SU-DHL-6 (cell line): ENCODE results near the gene CRK.
"Not testable (repeated sequence)": the region's sequence is repeated elsewhere in the genome, so short reads cannot be mapped to it uniquely, and the experiment has no call there.

Source experiments
- H2AFZ ChIP-seq: fragments of 200-600 bp; sonication (generic); 2 replicates; pipeline ENCODE4 v1.6.1; 2014; ENCODE audit warnings: low read depth, mild to moderate bottlenecking, moderate library complexity, mixed read lengths, antibody characterized with exemption, low read length; ENCODE audit not compliant: severe bottlenecking
- H3F3A ChIP-seq: fragments of 200-600 bp; shearing (Covaris generic); 2 replicates; pipeline ENCODE4 v1.6.0; 2016; ENCODE audit warnings: antibody characterized with exemption, mild to moderate bottlenecking; ENCODE audit not compliant: insufficient read depth
- H3K27ac ChIP-seq: fragments of 200-600 bp; sonication (generic); 2 replicates; pipeline ENCODE4 v1.5.1; 2016; ENCODE audit warnings: low read depth, mild to moderate bottlenecking, low read length, moderate library complexity, mixed read lengths
- H3K27me3 ChIP-seq: fragments of 200-600 bp; sonication (generic), shearing (Covaris generic); 2 replicates; pipeline ENCODE4 v1.6.0; 2014; ENCODE audit warnings: mild to moderate bottlenecking, low read length
- H3K36me3 ChIP-seq: fragments of 200-600 bp; sonication (generic); 2 replicates; pipeline ENCODE4 v1.6.1; 2014; ENCODE audit warnings: mild to moderate bottlenecking, low read length, mixed read lengths
- H3K4me2 ChIP-seq: fragments of 300-600, 200-600 bp; shearing (Covaris generic), sonication (generic); 2 replicates; pipeline ENCODE4 v1.6.0; 2014; ENCODE audit warnings: low read length, low read depth, mild to moderate bottlenecking; ENCODE audit not compliant: poor library complexity, severe bottlenecking
- H3K4me3 ChIP-seq: fragments of 200-600 bp; sonication (generic); 2 replicates; pipeline ENCODE4 v1.5.1; 2014; ENCODE audit warnings: antibody characterized with exemption, low read length, mild to moderate bottlenecking, mixed read lengths; ENCODE audit not compliant: insufficient read depth, poor library complexity, severe bottlenecking
- H3K79me2 ChIP-seq: fragments of 200-600 bp; sonication (generic); 2 replicates; pipeline ENCODE4 v1.6.1; 2014; ENCODE audit warnings: mild to moderate bottlenecking, low read length, moderate library complexity; ENCODE audit not compliant: insufficient read depth
- H3K9ac ChIP-seq: fragments of 200-600 bp; sonication (generic); 2 replicates; pipeline ENCODE4 v1.7.0; 2014; ENCODE audit warnings: mild to moderate bottlenecking, low read length
- H3K9me2 ChIP-seq: fragments of 200-600 bp; sonication (generic); replicated peaks from 2 replicates; pipeline ENCODE4 v1.6.1; 2014; ENCODE audit warnings: low read length; ENCODE audit not compliant: insufficient read depth
- H3K9me3 ChIP-seq: fragments of 200-600 bp; sonication (generic); 2 replicates; pipeline ENCODE4 v1.6.1; 2014; ENCODE audit warnings: low read length, mixed read lengths; ENCODE audit not compliant: insufficient read depth
- H4K20me1 ChIP-seq: fragments of 200-600 bp; sonication (generic); 2 replicates; pipeline ENCODE4 v1.6.1; 2014; ENCODE audit warnings: low read depth, mild to moderate bottlenecking, antibody characterized with exemption, low read length, moderate library complexity, mixed read lengths
- CTCF ChIP-seq: fragments of 200-600 bp; sonication (generic); IDR thresholded peaks from one replicate; pipeline ENCODE4 v1.5.1; 2017; ENCODE audit warnings: antibody characterized with exemption, mild to moderate bottlenecking, low read length, moderate library complexity; ENCODE audit not compliant: insufficient read depth, poor library complexity, severe bottlenecking
- EZH2phosphoT487 ChIP-seq: fragments of 200-600 bp; sonication (generic), shearing (Covaris generic); conservative IDR thresholded peaks from 2 replicates; pipeline ENCODE4 v1.6.1; 2018; ENCODE audit warnings: mild to moderate bottlenecking, antibody characterized with exemption, low read length, moderate library complexity, mixed read lengths

CRK gene

GRCh38 chr17:1390432-1391367 is 65.3 kb downstream of the CRK start:
- peaks cover 100% of the 10 kb centered on the region for H3K79me2 ChIP-seq
- H3K27me3 ChIP-seq: no peaks in the 10 kb centered on the region
- H3K9ac ChIP-seq: no peak overlapping the region
- H3K4me2 ChIP-seq: peak overlapping the region; percentile 25
- H2AFZ ChIP-seq: no peak overlapping the region
- peaks cover 33% of the 10 kb centered on the region for H3F3A ChIP-seq
- H3K9me3 ChIP-seq: no peaks in the 10 kb centered on the region
- no peaks in the 10 kb centered on the region for H3K9me2 ChIP-seq
- TF ChIP-seq CTCF: no peak
- TF ChIP-seq EZH2phosphoT487: no peak
- no peaks in the 10 kb centered on the region; the same call in 1 of the 2 replicates for H3K36me3 ChIP-seq
- H3K27ac ChIP-seq: no peak overlapping the region; the same call in 1 of the 2 replicates
- H4K20me1 ChIP-seq: peaks cover 48% of the 10 kb centered on the region
- no peak overlapping the region for H3K4me3 ChIP-seq

GRCh38 chr17:1387490-1388227 is 68.4 kb downstream of the CRK start:
- not testable (repeated sequence) for H2AFZ ChIP-seq, H3K27ac ChIP-seq, H3K4me3 ChIP-seq, H3K27me3 ChIP-seq, H3K4me2 ChIP-seq, H3K36me3 ChIP-seq, H3K9ac ChIP-seq, H3K9me2 ChIP-seq, H3K9me3 ChIP-seq
- peaks cover 27% of the 10 kb centered on the region for H3F3A ChIP-seq
- H4K20me1 ChIP-seq: peaks cover 49% of the 10 kb centered on the region
- H3K79me2 ChIP-seq: peaks cover 100% of the 10 kb centered on the region

- H3K27ac ChIP-seq, H3K27me3 ChIP-seq, H3K9me3 ChIP-seq, H3K36me3 ChIP-seq, H3K9me2 ChIP-seq, H3K4me2 ChIP-seq, H3K9ac ChIP-seq, H3K4me3 ChIP-seq, H2AFZ ChIP-seq: not testable (repeated sequence)
- H3F3A ChIP-seq: peaks cover 27% of the 10 kb centered on the region
- peaks cover 100% of the 10 kb centered on the region for H3K79me2 ChIP-seq
- peaks cover 44% of the 10 kb centered on the region for H4K20me1 ChIP-seq
Observed at GRCh38 chr17:1386675-1387190, 69.3 kb downstream of the CRK start.

- H3K9me3 ChIP-seq: no peaks in the 10 kb centered on the region
- H2AFZ ChIP-seq: no peak overlapping the region
- no peak overlapping the region for H3K27ac ChIP-seq
- peaks cover 100% of the 10 kb centered on the region for H3K79me2 ChIP-seq
- peaks cover 43% of the 10 kb centered on the region for H4K20me1 ChIP-seq
- no peak overlapping the region for H3K4me2 ChIP-seq
- H3K9me2 ChIP-seq: no peaks in the 10 kb centered on the region
- no peak overlapping the region for H3K9ac ChIP-seq
- TF ChIP-seq CTCF: no peak
- H3K4me3 ChIP-seq: no peak overlapping the region
- peaks cover 26% of the 10 kb centered on the region for H3F3A ChIP-seq
- H3K36me3 ChIP-seq: no peaks in the 10 kb centered on the region; the same call in 1 of the 2 replicates
- no peaks in the 10 kb centered on the region for H3K27me3 ChIP-seq
Observed at GRCh38 chr17:1386265-1386664, 69.8 kb downstream of the CRK start.
